Central memory CD4-positive, alpha-beta T cell (primary cell): ENCODE data around the gene YWHAG.
"Not testable (repeated sequence)": the region's sequence is repeated elsewhere in the genome, so short reads cannot be mapped to it uniquely, and the experiment has no call there.

ENCODE experiments used
- DNase-seq: peaks from one replicate; pipeline ENCODE4 v3.0.0; 2022

The YWHAG gene

DNA sequence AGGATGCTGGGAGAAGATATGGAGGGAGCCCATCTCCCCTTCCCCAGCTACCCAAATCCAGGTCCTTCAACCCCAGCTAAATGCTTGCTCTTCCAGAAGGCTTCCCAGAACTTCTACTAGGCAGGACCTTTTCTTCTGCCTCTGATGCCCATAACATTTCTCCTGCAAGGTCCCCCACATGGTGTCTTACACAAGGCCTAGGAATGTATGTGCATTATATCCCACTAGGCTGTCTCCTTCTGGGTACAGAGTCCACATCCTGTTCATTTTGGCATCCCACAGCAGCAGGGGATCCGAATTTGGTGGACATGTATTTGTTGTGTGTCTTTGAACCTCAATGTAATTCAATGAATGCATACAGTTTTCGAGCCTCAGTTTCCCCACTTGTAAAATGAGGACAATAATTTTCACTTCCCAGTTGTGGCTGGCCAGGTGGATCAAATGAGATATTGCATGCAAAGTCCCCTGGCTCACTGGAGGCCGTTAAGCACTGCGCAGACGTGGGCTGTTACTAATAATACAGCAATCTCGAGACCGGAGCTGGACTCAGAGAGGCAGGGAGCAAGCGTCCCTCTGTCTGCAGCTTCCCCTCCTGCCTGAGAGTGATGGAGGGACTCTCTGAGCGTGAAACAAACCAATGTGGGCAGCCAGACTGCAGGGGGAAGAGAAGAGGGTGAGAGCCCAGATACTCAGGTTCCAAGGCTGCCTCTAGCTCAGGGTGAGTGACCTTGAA is 18.6 kb upstream of the YWHAG start:
- DNase-seq, result no peak

DNA sequence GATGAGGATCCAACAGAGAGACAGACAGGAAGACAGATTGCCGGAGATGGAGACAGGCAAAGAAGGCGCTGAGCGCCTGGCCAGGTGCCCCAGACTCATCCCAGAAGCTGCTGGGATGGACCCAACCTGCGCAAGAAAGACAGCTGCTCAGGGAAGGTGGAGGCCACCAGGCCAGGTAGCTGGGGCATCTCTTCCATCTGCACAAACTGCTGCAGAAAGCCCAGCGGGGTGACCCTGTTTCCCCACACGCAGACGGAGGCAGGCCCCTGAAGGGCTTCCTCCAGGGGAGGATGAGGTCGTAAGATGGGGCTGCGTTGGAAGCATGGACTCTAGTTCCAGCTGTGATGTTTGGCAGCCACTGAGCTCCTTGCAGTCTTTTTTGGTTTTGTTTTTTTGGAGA is 16.5 kb upstream of the YWHAG start:
- no peak for DNase-seq

DNA sequence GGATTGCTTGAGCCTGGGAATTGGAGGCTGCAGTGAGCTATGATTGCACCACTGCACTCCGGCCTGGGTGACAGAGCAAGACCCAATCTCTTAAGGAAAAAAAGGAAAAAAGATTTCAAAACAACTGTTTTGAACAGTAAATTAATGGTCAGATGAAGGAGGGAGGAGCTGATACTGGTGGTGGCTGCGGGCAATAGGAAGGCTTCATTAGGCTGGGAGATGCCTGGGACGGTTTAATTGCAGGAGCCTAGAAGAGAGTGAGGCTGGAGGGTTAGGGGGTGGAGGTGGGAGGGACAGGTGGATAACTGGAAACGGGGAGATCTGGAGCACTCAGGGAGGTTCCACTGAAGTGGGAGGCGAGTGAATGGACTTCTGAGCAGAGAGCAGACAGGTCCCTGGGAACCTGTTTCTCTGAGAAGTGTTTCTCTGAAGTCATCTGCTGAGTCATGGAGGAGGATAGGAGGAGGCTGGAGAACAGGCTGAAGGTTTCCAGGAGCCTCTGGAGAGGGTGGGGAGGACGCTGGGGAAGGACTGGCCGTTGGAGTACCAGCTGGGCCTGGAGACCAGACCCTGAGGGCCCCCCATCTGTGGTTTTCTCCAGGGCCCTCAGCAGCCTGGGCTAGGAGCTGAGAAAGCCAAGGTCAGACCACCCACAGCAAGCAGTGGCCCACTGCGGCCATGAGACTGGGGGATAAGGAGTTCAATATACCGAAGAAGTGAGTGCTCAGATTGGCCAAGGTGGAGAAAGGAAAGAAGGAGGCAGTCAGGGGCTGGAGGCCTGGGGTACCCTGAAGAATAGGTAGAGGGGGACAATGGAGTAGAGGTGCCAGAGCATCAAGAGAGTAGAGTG is 14.4 kb upstream of the YWHAG start:
- DNase-seq, result no peak

DNA sequence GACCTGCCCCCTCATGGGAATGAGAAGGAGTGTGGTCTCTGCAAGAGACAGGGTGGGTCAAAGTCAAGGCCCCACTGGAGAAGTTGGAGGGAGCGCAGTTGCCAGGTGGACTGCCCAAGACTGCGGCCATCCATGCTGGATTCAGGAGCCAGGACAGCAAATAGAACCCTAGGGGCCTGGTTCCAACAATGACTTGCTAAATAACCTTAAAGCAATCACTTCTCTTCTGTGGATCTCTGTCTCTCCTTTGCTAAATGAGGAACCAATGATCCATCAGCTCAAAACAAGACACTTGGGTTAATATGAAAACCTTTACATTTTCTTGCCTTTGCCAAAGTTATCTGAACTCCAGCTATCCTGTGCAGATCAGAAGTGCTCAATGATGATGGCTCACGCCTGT is 12.6 kb upstream of the YWHAG start:
- DNase-seq, result no peak

DNA sequence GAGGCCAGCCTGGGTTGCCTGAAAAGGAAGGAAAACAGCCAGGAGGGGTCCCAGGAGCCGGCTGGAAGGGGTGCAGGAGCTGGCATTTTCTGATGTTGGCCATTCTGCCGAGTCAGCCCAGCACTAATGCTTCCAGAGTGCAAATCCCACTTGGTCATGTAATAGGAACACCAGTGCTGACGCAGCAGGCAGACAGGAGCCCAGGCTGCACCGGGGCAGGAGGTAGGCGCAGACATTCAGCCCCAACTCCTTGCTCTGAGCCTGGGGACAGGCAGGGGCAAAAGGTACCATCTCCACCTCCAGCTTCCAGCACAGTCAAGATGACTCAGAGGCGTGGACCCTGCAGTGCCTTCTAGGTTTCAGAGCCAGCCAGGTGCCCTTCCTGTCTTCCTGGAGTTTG is 10.2 kb upstream of the YWHAG start:
- no peak for DNase-seq

DNA sequence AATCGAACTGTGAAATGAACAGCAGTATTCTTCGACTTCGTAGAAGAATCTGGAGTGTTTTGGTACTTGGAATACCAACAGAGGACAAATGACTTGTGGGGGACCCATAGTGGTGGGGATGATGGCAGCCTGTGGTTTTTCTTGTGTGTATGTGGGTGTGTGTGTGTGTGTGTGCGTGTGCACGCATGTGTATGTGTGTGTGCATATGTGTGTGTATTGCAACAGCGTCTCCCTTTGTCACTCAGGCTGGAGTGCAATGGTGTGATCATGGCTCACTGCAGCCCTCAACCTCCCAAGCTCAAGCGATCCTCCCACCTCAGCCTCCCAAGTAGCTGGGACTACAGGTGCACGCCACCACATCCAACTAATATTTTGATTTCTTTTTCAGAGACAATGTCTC is 9.4 kb upstream of the YWHAG start:
- DNase-seq, result no peak

DNA sequence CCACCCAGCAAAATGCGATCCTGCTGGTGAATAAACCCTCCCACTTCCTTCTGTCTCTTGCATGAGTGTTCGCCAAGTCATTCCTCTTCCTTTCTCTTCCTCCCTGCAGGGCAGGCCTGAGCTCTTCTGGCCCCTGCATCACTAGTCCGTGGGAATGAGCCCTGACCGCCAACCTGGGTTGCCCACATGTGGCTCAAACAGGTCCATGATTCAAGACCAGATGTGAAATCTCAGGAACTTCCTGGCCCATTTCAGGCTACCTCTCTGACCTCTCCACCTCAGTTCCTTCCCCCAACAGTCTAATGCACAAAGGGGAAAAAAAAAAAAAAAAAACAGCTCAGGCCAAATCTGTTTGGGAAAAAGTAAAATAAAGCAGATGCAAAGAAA is 5.4 kb upstream of the YWHAG start:
- DNase-seq, result no peak

DNA sequence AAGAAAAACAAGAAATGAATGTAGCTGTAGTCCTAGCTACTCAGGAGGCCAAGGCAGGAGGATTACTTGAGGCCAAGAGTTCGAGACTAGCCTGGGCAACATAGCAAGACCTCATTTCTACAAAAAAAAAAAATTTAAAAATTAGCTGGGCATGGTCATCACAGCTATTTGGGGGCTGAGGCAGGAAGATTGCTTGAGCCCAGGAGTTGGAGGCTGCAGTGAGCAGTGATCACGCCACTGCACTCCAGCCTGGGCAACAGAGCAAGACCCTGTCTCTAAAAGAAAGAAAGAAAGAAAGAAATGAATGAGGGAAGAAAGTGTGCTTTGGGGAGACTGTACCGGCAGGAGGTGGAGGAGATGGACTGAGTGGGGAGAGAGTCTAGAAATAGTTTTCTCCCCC is 5.0 kb upstream of the YWHAG start:
- DNase-seq, result not testable (repeated sequence)

DNA sequence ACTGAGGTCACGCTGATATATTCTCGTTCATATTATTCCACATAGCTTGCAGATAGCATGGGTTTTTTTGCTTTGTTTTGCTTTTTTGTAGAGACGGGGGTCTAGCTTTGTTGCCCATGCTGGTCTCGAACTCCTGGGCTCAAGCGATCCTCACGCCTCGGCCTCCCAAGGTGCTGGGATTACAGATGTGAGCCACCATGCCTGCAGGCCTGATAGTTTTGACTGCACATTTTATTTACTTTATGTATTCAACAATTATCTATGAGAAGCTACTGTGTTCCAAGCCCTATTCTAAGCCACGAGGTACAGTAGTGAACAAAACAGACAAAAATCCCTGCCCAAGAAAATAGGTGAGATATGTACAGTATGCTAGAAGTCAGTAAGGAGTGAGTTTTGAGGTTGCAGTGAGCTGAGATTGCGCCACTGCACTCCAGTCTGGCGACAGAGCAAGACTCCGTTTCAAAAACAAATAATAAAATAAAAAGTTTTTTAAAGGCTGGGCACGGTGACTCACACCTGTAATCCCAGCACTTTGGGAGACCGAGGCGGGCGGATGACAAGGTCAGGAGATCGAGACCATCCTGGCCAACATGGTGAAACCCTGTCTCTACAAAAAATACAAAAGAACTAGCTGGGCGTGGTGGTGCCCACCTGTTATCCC is 1.3 kb upstream of the YWHAG start:
- DNase-seq, result no peak

DNA sequence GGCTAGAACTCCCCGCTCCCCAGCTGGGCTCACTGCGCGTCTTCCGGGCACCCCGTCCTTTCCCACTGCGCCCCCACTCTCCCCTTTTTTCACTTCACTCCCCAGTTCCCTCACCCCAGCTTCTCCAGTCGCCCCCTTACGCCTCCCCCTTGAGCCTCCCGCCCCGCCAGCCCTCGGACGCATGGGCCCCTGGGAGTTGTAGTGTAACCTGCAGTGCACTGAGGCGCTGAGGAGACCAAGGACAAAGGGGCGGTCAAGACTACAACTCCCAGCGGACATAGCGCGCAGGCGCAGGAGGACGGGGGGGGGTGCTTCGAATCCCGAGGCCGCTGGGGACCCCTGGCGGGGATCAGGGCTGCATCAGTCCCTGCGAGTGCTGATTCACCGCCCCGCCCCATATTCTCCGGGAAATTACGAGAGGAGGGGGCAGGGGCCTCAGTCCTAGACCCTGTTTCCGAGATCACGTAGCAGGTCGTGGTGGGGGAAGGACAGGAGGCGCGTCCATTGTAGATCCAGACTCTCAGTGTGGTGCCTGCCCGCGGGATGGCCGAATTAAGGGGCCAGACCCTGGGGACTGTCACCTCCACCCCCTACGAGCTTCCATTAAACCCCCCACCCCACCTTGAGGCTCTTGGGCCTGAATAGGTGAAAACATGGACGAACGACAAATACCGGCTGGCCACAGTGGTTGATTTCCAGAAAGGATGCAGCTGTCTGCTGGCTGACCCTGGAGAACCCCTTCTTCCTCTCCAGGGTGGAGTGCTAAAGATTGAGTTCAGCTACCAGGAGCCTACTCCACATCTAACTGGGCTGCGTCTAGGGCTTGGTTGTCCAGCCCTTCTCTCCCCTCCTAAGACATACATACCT is 553 bp upstream of the YWHAG start:
- DNase-seq, result peak; percentile 96

DNA sequence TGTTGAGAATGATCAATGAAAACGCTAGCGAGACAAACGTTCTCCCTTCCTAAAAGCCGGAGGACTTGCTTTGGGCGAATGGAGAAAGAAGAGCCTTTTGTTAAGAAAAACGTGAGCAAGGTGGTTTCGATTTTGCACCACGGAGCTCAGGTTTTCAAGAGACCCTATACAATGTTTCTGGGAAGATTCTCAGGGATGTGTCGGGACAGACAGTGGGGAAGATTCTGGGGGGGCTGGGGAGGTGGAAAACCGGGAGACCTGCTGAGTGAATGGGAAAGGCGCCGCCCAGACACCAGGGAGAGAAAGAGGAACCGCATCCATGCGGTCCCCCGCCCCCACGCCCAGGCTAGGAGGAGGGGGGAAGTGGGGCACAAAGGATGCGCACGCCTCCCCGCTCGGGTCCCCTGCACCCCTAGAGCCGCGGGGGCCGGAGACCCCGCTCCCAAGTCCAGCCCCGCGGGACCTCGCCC is 745 bp downstream of the YWHAG start:
- peak; percentile 47 for DNase-seq

DNA sequence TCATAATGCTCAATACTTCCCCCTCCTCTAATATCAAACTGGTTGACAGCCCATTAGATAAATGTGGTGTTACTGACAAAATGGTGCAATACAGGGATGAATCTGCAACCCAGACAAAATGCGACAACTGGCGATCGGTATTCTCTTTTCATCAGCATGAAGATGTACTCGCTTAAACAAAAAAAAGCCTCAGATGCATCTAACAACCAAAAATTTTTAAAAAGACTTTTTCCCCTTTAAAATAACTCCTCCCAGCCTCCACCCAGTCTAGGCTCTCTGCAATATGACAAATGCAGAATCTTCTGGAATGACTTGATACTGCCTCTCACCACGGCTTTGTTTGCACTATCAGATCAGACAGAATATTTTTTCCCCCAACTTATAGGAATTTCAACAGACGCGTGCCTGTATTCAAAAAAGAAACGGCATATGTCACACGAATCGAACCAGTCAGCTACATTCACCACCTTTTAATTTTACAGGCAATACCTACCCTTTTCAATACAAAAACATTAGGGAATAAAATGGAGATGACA is 1.2 kb downstream of the YWHAG start:
- no peak for DNase-seq

DNA sequence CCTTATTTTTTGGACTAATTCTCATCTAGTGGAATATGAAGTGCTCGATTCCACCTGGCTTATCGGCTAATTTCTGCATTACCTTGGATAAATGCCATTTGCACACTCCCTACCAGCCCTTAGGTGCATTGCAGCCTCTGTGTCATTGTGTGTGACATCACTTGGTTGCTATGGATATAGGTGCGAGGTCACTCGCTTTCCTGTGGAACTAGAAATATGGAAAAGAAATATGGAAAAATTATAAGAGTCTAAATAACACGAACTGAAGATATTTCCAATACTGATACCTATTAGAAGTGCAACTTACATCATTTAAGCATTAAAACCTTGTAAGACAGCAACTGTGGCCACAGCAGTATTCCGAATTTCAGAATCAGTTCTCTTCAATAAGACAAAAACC is 2.0 kb downstream of the YWHAG start:
- DNase-seq, result no peak

DNA sequence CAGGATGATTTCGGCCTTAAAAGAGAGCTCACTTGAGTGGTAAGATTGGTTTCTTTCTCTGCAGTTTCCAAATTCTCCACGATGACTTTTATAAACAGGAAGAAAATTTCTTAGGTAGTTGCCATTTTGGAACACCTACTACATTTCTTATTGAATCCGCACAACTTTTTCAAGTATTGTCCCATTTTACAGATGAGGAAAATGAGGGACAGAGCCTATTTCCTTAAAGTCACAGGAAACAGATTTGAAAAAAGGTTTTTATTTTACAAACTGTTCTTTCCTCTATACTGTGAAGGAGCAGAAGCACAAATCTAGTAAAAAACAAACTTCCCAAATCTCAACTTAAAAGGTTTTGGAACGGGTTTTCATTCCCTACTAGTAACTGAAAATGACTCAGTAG is 2.7 kb downstream of the YWHAG start:
- DNase-seq, result no peak

DNA sequence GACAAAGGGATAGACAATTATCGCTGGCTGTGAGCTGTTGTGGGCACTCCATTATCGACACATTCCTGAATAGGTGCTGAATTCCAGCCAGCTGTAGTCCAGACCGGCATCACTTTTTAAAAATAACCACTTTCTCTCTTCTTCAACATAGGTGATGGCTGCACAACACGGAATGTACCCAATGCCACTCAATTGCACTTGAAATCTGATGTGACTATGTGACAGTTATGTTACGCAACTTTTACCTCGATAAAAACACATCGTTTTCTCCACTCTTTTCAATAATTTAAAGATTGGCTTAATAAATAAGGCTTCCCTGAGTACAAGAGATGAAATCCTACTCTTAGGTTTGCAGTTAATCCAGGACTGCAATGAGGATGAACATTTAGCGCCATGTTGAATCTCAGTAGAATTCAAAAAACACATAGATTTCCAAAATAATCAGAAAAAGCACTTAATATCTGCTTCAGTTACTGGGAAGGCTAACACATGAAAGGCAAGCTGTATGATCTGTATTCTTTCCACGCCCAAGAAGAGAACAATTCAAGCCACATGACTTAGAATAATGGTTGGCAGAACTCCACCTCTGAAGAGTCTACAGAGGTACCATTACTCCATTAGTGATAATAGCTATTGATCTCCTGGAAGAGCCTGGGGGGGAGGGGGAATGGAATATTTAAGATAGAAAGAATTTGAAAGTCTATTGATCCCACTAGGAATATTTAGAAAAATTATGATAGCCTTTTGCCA is 3.6 kb downstream of the YWHAG start:
- no peak for DNase-seq

DNA sequence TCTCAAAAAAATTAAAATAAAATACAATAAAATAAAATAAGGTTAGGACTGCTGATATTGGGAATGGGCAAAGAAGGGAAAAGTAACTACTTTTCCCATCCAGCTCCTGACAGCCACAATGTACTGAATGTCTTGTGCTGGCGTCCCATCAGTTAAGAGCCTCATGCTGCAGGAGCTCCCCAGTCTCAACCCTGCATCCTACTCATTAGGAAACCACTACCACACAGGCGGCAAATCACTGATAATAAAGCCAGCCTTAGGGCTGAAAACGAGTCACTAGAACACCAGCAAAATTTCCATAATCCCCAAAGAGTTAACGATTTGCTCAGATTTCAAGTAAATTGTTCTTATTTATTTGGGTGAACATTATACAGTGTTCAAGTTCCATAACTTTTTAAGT is 4.3 kb downstream of the YWHAG start:
- no peak for DNase-seq

DNA sequence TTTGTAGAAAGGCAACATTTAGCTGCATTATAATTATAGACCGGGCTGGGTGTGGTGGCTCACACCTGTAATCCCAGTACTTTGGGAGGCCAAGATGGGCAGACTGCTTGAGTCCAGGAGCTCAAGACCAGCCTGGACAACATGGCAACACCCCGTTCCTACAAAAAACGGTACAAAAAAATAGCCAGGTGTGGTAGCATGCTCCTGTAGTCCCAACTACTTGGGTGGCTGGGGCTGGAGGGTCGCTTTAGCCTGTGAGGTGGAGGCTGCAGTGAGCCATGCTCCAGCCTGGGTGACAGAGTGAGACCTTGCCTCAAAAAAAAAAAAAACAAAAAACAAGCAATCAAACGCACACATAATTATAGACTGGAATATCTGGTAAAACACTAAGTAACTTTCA is 5.0 kb downstream of the YWHAG start:
- DNase-seq, result no peak

DNA sequence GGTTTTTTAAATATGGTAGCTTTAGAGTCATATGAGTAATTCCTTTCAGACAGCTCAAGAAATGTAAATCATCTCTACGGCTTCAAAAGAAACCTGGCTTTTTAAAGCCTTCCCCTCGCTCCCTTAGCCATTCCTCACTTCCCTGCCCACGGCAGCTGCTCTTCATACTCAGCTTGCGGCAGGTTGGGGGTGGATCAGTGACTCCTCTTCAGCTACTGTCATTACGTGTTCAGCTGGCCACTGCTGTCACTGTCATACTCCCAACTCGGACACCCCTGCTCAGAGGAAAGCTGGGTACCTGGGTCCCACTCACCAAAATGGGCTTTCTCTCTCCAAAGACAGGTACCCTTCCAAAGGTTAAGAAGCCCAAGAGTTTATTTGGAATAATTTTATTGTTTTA is 6.6 kb downstream of the YWHAG start:
- no peak for DNase-seq

DNA sequence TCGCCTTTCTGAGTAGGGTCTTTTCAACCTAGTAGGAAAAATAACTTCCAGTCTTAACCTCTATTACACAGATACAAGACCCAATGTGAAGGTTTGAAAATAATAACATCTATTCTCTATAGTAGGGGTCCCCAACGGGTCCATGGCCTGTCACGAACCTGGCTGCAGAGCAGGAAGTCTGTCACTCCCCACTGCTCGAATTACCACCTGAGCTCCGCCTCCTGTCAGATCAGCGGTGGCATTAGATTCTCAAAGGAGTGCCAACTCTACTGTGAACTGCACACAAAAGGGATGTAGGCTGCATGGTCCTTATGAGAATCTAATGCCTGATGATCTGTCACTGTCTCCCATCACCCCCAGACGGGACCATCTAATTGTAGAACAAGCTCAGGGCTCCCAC is 7.4 kb downstream of the YWHAG start:
- DNase-seq, result no peak

DNA sequence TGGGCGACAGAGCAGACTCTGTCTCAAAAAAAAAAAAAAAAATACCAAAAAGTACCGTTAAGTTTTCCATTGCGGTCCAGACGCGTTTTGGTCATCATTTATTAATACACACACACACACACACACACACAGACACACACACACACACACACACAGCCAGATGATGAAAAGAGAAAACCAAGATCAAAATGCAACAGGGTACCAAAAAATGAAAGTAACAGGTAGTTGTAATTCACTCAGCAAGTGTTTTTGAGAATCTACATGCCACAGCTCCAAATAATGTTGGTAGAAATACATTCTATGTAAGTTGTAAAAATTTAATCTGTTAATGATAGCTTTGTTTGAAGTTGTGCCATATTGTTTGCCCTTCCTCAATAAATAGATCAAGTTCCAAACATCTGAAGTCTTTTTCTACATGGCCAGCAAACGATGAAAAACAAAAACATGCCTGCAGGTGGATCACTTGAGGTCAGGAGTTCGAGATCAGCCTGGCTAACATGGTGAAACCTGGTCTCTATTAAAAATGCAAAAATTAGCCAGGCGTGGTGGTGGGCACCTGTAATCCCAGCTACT is 9.4 kb downstream of the YWHAG start:
- no peak for DNase-seq

DNA sequence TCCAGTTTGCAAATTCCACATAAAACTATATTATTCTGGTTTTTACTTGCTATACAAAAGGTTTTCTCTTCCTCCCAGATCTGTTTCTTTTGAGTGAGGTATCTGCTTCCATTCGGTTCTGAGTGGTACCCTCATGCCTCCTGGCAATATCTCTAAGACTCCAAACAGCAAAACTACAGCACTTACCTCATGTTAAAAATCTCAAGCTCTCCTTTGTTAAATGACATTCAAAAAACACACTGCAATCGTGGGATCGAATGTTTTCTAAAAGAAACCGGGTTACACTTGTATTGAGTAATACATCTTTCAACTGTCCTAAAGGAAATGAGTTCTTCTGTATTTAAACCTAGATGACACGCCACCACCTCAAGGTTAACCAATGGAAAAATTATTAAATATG is 11.1 kb downstream of the YWHAG start:
- no peak for DNase-seq
